Measurements from ENCODE around the gene ASZ1. TPM values are rescaled to one million over a fixed set of nuclear protein-coding genes. Genes with fewer than 3 reads are reported as not detected.
"Not testable (repeated sequence)": the region's sequence is repeated elsewhere in the genome, so short reads cannot be mapped to it uniquely, and the experiment has no call there.

Gene ASZ1, protein sequence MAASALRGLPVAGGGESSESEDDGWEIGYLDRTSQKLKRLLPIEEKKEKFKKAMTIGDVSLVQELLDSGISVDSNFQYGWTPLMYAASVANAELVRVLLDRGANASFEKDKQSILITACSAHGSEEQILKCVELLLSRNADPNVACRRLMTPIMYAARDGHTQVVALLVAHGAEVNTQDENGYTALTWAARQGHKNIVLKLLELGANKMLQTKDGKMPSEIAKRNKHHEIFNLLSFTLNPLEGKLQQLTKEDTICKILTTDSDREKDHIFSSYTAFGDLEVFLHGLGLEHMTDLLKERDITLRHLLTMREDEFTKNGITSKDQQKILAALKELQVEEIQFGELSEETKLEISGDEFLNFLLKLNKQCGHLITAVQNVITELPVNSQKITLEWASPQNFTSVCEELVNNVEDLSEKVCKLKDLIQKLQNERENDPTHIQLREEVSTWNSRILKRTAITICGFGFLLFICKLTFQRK
- total RNA-seq (not detected), polyA plus RNA-seq (ENCODE audit: insufficient read length in 2 of 2) (not detected)
- long read RNA-seq, donor 1: 0 reads
- long read RNA-seq, donor 2: 0 reads
- long read RNA-seq, donor 3: 0 reads
- long read RNA-seq, donor 4: 0 reads

DNA sequence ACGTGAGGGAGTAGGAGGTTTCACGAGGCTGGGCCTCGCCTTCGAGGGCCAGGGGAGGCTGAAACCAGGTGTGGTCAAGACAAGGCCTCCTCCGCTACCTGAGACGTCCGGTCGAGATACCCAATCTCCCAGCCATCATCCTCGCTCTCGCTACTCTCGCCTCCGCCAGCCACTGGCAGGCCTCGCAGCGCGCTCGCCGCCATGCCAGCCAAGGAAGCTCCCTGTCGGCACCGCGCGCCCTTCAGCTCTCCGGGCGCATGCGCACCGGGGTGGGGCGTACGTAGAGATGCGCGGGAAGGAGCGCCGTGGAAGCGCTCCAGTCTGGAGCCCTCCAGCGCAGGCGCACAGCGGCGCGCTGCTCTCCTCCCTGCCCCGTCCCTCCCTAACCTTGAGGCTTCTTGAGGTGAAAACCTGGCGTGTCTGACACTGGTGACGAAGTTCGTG is at the start of gene ASZ1:
ASZ1 (minus strand) TSS at position 236 of the 444 bp plus-strand sequence; CDS start at position 203, 33 bp downstream.
- H3K27ac ChIP-seq (ENCODE audit: low read depth, low read length): no peak within 1 kb of the TSS
- WGBS (ENCODE audit: insufficient coverage): 87% methylated on average over 41 of the region's 41 CpGs
- no peak within 1 kb of the TSS for H3K4me3 ChIP-seq (ENCODE audit: low read depth, low read length)
- no peaks in the 10 kb centered on the region for H3K27me3 ChIP-seq (ENCODE audit: control insufficient read depth, insufficient read depth, low read length)
- no peaks in the 10 kb centered on the region for H3K4me1 ChIP-seq (ENCODE audit: control insufficient read depth, insufficient read depth, low read length)
- H3K9me3 ChIP-seq (ENCODE audit: control insufficient read depth, insufficient read depth, low read length): peaks cover 1% of the 10 kb centered on the region
- no peak for DNase-seq (ENCODE audit: low read depth in 4 of 6, low spot score in 6 of 6)
- no peaks in the 10 kb centered on the region for H3K36me3 ChIP-seq (ENCODE audit: control insufficient read depth, insufficient read depth, low read length)

DNA sequence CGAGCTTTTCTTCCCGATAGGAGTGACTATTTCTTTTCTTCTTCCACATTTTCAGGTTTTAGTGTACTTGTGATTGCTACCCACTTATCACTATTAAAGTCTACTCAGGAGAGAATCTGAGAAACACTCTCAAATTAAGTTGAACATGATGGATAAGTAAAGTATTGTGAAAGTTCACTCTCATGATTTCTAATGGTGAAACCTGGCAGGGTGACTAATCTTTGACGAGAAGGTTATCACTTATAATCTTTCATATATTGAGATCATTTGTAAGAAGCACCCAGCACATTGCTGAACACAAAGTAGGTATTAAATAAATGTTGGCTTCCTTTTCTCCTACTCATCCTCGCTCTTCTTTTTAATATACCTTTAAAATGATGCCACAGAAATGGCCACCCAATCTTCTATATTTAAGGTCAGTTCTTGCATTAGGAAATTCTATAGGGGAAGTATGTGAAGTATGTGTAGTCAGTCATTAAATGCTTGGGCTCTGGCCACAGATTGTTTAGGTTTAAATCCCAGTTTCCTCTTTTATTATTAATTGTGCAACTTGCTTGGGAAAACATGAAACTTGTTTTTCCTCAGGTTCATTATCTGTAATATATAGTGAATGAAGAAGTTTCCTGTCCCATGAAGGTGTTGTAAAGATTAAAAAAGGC is 49.4 kb upstream of the ASZ1 start:
- Histone ChIP-seq H3K36me3 (ENCODE audit: control insufficient read depth, insufficient read depth, low read length) (no peaks in the 10 kb centered on the region), H3K4me1 (ENCODE audit: control insufficient read depth, insufficient read depth, low read length) (peaks cover 10% of the 10 kb centered on the region), H3K9me3 (ENCODE audit: control insufficient read depth, insufficient read depth, low read length) (no peaks in the 10 kb centered on the region), H3K27ac (ENCODE audit: low read depth, low read length) (no peak overlapping the region), H3K27me3 (ENCODE audit: control insufficient read depth, insufficient read depth, low read length) (peaks cover 19% of the 10 kb centered on the region), H3K4me3 (ENCODE audit: low read depth, low read length) (no peak overlapping the region)
- no CpG with 5 or more reads among the region's 4 CpGs for WGBS (ENCODE audit: insufficient coverage)
- no peak for DNase-seq (ENCODE audit: low read depth in 4 of 6, low spot score in 6 of 6)

DNA sequence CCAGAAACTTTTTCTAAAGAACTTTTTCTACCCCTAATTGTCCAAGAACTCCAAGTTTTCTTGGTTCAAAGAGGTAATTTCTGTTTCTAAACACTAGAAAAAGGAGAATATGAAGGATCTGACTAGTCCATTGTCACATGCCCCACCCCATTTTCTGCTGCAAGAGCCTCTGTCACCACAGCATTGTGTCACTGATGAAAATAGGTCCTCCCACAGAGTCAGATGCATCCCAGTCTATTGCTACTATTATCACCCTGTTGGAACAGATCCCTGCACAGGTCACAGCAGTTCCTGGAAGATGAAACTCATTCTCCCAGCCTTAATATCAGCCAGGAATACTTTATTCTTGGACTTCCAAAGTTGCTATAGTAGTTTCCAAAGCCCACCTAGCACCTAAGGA is 45.0 kb upstream of the ASZ1 start:
- Histone ChIP-seq H3K27me3 (ENCODE audit: control insufficient read depth, insufficient read depth, low read length) (no peaks in the 10 kb centered on the region), H3K4me3 (ENCODE audit: low read depth, low read length) (no peak overlapping the region), H3K36me3 (ENCODE audit: control insufficient read depth, insufficient read depth, low read length) (no peaks in the 10 kb centered on the region), H3K4me1 (ENCODE audit: control insufficient read depth, insufficient read depth, low read length) (peaks cover 3% of the 10 kb centered on the region), H3K27ac (ENCODE audit: low read depth, low read length) (no peak overlapping the region), H3K9me3 (ENCODE audit: control insufficient read depth, insufficient read depth, low read length) (no peaks in the 10 kb centered on the region)
- no peak for DNase-seq (ENCODE audit: low read depth in 4 of 6, low spot score in 6 of 6)

DNA sequence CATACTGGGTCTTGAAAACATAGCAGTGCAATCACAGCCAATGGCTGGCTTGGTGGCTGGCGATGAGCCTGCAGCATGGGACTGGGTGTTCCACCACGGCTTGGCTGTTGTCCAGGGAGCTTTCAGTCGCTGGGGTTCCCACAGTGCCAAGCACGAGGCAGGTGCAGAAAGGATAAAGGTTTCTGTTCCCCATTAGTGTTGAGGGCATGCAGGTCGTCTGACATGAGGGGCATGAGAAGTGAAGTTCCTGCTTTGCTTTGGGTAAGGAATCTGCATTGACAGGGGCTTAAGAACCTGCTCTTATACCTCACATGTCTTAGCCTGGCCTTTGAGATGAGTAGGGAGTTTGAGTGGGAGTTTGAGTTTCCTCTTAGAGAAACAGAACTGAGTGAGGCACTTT is 43.5 kb upstream of the ASZ1 start:
- no peak overlapping the region for H3K27ac ChIP-seq (ENCODE audit: low read depth, low read length)
- H3K36me3 ChIP-seq (ENCODE audit: control insufficient read depth, insufficient read depth, low read length): no peaks in the 10 kb centered on the region
- no peaks in the 10 kb centered on the region for H3K9me3 ChIP-seq (ENCODE audit: control insufficient read depth, insufficient read depth, low read length)
- no peak for DNase-seq (ENCODE audit: low read depth in 4 of 6, low spot score in 6 of 6)
- H3K27me3 ChIP-seq (ENCODE audit: control insufficient read depth, insufficient read depth, low read length): no peaks in the 10 kb centered on the region
- peaks cover 3% of the 10 kb centered on the region for H3K4me1 ChIP-seq (ENCODE audit: control insufficient read depth, insufficient read depth, low read length)
- no peak overlapping the region for H3K4me3 ChIP-seq (ENCODE audit: low read depth, low read length)
- WGBS (ENCODE audit: insufficient coverage): 48% methylated on average over 4 of the region's 5 CpGs

DNA sequence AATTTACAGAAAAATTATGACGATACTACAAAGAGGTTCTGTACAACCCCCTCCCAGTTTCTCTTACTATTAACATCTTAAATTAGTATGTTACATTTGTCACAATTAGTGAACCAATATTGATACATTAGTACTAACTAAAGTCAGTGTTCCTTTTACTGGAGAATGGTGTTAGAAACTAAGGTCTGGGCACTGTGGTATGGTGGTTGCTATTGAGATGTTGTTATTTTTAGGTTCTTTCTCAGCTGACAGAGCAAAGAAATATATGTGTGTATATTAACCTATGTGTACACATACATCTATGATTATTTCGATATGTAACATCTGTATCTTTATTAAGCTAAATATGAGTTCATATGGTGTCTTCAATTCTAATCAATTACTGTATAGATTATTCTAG is 40.9 kb upstream of the ASZ1 start:
- no peak for DNase-seq (ENCODE audit: low read depth in 4 of 6, low spot score in 6 of 6)
- no CpG with 5 or more reads among the region's 2 CpGs for WGBS (ENCODE audit: insufficient coverage)
- no peak overlapping the region for H3K27ac ChIP-seq (ENCODE audit: low read depth, low read length)
- no peaks in the 10 kb centered on the region for H3K36me3 ChIP-seq (ENCODE audit: control insufficient read depth, insufficient read depth, low read length)
- no peaks in the 10 kb centered on the region for H3K9me3 ChIP-seq (ENCODE audit: control insufficient read depth, insufficient read depth, low read length)
- no peak overlapping the region for H3K4me3 ChIP-seq (ENCODE audit: low read depth, low read length)
- no peaks in the 10 kb centered on the region for H3K27me3 ChIP-seq (ENCODE audit: control insufficient read depth, insufficient read depth, low read length)
- H3K4me1 ChIP-seq (ENCODE audit: control insufficient read depth, insufficient read depth, low read length): peaks cover 3% of the 10 kb centered on the region

DNA sequence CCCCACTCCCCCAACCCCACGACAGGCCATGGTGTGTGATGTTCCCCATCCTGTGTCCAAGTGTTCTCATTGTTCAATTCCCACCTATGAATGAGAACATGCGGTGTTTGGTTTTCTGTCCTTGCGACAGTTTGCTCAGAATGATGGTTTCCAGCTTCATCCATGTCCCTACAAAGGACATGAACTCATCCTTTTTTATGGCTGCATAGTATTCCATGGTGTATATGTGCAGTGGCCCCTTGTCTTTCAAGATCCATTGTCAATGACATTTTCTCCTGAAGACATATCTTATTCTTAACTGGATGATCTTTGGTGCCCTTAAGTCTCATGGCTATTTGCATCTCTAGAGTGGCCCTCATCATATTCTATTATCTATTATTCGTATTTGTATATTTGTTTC is 33.5 kb upstream of the ASZ1 start:
- H3K36me3 ChIP-seq (ENCODE audit: control insufficient read depth, insufficient read depth, low read length): not testable (repeated sequence)
- no CpG with 5 or more reads among the region's 4 CpGs for WGBS (ENCODE audit: insufficient coverage)

DNA sequence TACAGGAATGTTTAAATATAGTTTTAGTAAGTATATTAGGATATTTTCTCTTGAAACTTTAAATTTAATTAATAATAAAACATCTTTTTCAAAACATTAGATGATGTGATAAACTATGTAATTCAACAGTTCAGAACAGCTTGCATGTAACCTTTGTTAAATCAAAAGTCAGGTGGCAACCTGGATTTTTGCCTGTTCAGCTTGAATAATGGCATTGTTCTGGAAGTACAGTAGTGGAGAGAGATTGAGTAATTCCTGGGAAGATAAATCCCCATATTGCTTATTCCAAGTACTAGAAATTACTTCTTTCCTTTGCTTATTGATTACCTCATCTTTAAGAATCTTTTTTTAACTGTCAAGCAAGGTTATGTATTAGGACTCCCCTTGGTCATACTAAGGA is 32.4 kb upstream of the ASZ1 start:
- H3K36me3 ChIP-seq (ENCODE audit: control insufficient read depth, insufficient read depth, low read length): no peaks in the 10 kb centered on the region

More for the DNA sequence above, 33.5 kb upstream of the ASZ1 start:
- H3K4me1 ChIP-seq (ENCODE audit: control insufficient read depth, insufficient read depth, low read length); DNase-seq (ENCODE audit: low read depth in 4 of 6, low spot score in 6 of 6); H3K9me3 ChIP-seq (ENCODE audit: control insufficient read depth, insufficient read depth, low read length); H3K27me3 ChIP-seq (ENCODE audit: control insufficient read depth, insufficient read depth, low read length); H3K4me3 ChIP-seq (ENCODE audit: low read depth, low read length); H3K27ac ChIP-seq (ENCODE audit: low read depth, low read length): not testable (repeated sequence)

DNA sequence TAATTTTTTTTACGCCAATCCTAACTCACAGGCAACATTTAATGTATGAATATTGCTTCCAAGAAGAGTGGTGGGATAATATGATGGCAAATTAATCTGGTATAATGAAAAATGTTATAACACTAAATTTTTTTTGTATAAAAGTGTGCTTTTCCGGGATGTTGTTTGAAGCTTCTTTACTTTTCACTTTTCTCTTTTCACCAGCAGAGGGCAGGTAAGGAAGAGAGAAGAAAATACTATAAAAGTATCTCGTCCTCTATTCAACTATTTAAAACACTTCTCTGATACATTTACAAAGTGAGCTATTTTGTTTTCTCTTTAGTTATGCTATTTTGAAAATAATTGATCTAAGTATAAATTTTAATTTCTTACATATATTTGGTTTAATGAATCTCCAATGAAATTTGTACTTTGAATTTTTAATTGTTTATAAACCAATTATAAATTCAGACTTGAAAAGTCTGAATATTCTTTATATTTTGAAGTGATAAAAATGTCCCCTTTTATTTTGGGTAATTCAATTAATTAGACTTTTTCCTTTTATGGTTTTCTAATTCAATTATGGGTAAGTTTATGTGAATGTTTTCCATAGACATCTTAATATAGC is 31.8 kb upstream of the ASZ1 start:
- Histone ChIP-seq H3K4me1 (ENCODE audit: control insufficient read depth, insufficient read depth, low read length) (no peaks in the 10 kb centered on the region), H3K36me3 (ENCODE audit: control insufficient read depth, insufficient read depth, low read length) (no peaks in the 10 kb centered on the region), H3K27me3 (ENCODE audit: control insufficient read depth, insufficient read depth, low read length) (no peaks in the 10 kb centered on the region), H3K9me3 (ENCODE audit: control insufficient read depth, insufficient read depth, low read length) (no peaks in the 10 kb centered on the region), H3K4me3 (ENCODE audit: low read depth, low read length) (no peak overlapping the region), H3K27ac (ENCODE audit: low read depth, low read length) (no peak overlapping the region)
- DNase-seq (ENCODE audit: low read depth in 4 of 6, low spot score in 6 of 6): peak in 4 of 6 donors; percentile 36 to 84 (median 54)
- WGBS (ENCODE audit: insufficient coverage): no CpG with 5 or more reads among the region's 3 CpGs

More for the DNA sequence above, 32.4 kb upstream of the ASZ1 start:
- Histone ChIP-seq H3K27me3 (ENCODE audit: control insufficient read depth, insufficient read depth, low read length) (no peaks in the 10 kb centered on the region), H3K4me3 (ENCODE audit: low read depth, low read length) (no peak overlapping the region), H3K4me1 (ENCODE audit: control insufficient read depth, insufficient read depth, low read length) (no peaks in the 10 kb centered on the region), H3K9me3 (ENCODE audit: control insufficient read depth, insufficient read depth, low read length) (no peaks in the 10 kb centered on the region), H3K27ac (ENCODE audit: low read depth, low read length) (no peak overlapping the region)
- no peak for DNase-seq (ENCODE audit: low read depth in 4 of 6, low spot score in 6 of 6)

DNA sequence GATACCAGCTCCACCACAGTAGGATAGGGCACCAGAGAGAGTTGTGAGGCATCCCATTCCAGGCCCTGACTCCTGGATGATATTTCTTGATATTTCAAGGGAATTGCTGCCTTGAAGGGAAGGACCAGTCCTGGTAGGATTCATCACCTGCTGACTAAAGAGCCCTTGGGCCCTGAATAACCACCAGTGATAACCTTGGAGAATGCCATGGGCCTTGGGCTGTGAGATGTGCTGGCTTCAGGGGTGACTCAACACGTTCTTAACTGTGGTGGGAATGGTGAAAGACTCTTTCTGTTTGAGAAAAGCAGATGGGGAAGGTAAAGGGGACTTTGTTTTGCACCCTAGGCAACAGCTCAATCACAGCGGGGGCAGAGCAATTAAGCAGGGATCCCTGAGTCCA is 21.4 kb upstream of the ASZ1 start:
- Histone ChIP-seq H3K27ac (ENCODE audit: low read depth, low read length) (no peak overlapping the region), H3K4me3 (ENCODE audit: low read depth, low read length) (no peak overlapping the region), H3K4me1 (ENCODE audit: control insufficient read depth, insufficient read depth, low read length) (no peaks in the 10 kb centered on the region), H3K27me3 (ENCODE audit: control insufficient read depth, insufficient read depth, low read length) (no peaks in the 10 kb centered on the region), H3K9me3 (ENCODE audit: control insufficient read depth, insufficient read depth, low read length) (peaks cover 2% of the 10 kb centered on the region), H3K36me3 (ENCODE audit: control insufficient read depth, insufficient read depth, low read length) (no peaks in the 10 kb centered on the region)
- DNase-seq (ENCODE audit: low read depth in 4 of 6, low spot score in 6 of 6): no peak
- WGBS (ENCODE audit: insufficient coverage): 63% methylated on average over 2 of the region's 2 CpGs
